ENCODE results near the gene RAD17.
"Not testable (repeated sequence)": the region's sequence is repeated elsewhere in the genome, so short reads cannot be mapped to it uniquely, and the experiment has no call there.

Gene RAD17

GRCh38 chr5:69364850-69365249, 4.8 kb upstream of the RAD17 start:
- TF ChIP-seq CTCF (IDR thresholded peaks at IDR 0.05; ENCODE audit: insufficient read depth, low read depth, low read length, missing control alignments): no peak
- no peak overlapping the region for H3K4me3 ChIP-seq (ENCODE audit: low read depth, low read length)
- DNase-seq (ENCODE audit: low read depth): no peak

- H3K4me3 ChIP-seq (ENCODE audit: low read depth, low read length): peak overlapping the region; percentile 91
Measured at GRCh38 chr5:69367697-69368279, 1.8 kb upstream of the RAD17 start.

GRCh38 chr5:69368458-69369339, 919 bp upstream of the RAD17 start:
- H3K4me3 ChIP-seq (ENCODE audit: low read depth, low read length): peak overlapping the region; percentile 91
- TF ChIP-seq CTCF (IDR thresholded peaks at IDR 0.05; ENCODE audit: insufficient read depth, low read depth, low read length, missing control alignments): no peak
- no peak for DNase-seq (ENCODE audit: low read depth)

More at GRCh38 chr5:69367697-69368279, 1.8 kb upstream of the RAD17 start:
- DNase-seq (ENCODE audit: low read depth): peak; percentile 29
- TF ChIP-seq CTCF (IDR thresholded peaks at IDR 0.05; ENCODE audit: insufficient read depth, low read depth, low read length, missing control alignments): peak; percentile 22

- not testable (repeated sequence) for DNase-seq (ENCODE audit: low read depth)
Measured at GRCh38 chr5:69370335-69370734, 717 bp downstream of the RAD17 start.

GRCh38 chr5:69372394-69372793, 2.8 kb downstream of the RAD17 start:
- peak overlapping the region; percentile 91 for H3K4me3 ChIP-seq (ENCODE audit: low read depth, low read length)
- no peak for TF ChIP-seq CTCF (IDR thresholded peaks at IDR 0.05; ENCODE audit: insufficient read depth, low read depth, low read length, missing control alignments)
- DNase-seq (ENCODE audit: low read depth): no peak

More at GRCh38 chr5:69370335-69370734, 717 bp downstream of the RAD17 start:
- H3K4me3 ChIP-seq (ENCODE audit: low read depth, low read length): peak overlapping the region; percentile 91

GRCh38 chr5:69374911-69375446, 5.4 kb downstream of the RAD17 start:
- DNase-seq (ENCODE audit: low read depth): peak; percentile 75
- no peak for TF ChIP-seq CTCF (IDR thresholded peaks at IDR 0.05; ENCODE audit: insufficient read depth, low read depth, low read length, missing control alignments)
- peak overlapping the region; percentile 40 for H3K4me3 ChIP-seq (ENCODE audit: low read depth, low read length)

- H3K4me3 ChIP-seq (ENCODE audit: low read depth, low read length): no peak overlapping the region
- no peak for TF ChIP-seq CTCF (IDR thresholded peaks at IDR 0.05; ENCODE audit: insufficient read depth, low read depth, low read length, missing control alignments)
- DNase-seq (ENCODE audit: low read depth): no peak
Measured at GRCh38 chr5:69378376-69378775, 8.8 kb downstream of the RAD17 start.

Measured in GM12865 (cell line).